ENCODE results near the gene JADE2.

GRCh38 chr5:134576386-134577021 is 51.0 kb downstream of the JADE2 start:
- TF ChIP-seq, protein P1, sequence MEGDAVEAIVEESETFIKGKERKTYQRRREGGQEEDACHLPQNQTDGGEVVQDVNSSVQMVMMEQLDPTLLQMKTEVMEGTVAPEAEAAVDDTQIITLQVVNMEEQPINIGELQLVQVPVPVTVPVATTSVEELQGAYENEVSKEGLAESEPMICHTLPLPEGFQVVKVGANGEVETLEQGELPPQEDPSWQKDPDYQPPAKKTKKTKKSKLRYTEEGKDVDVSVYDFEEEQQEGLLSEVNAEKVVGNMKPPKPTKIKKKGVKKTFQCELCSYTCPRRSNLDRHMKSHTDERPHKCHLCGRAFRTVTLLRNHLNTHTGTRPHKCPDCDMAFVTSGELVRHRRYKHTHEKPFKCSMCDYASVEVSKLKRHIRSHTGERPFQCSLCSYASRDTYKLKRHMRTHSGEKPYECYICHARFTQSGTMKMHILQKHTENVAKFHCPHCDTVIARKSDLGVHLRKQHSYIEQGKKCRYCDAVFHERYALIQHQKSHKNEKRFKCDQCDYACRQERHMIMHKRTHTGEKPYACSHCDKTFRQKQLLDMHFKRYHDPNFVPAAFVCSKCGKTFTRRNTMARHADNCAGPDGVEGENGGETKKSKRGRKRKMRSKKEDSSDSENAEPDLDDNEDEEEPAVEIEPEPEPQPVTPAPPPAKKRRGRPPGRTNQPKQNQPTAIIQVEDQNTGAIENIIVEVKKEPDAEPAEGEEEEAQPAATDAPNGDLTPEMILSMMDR (IDR thresholded peaks at IDR 0.05) = no peak
- no peak for TF ChIP-seq POLR2A (IDR thresholded peaks at IDR 0.05)
